ENCODE results near the gene MTF2.
A peak's percentile ranks its signal among the peaks of the same experiment; 100 is the strongest.

DNA sequence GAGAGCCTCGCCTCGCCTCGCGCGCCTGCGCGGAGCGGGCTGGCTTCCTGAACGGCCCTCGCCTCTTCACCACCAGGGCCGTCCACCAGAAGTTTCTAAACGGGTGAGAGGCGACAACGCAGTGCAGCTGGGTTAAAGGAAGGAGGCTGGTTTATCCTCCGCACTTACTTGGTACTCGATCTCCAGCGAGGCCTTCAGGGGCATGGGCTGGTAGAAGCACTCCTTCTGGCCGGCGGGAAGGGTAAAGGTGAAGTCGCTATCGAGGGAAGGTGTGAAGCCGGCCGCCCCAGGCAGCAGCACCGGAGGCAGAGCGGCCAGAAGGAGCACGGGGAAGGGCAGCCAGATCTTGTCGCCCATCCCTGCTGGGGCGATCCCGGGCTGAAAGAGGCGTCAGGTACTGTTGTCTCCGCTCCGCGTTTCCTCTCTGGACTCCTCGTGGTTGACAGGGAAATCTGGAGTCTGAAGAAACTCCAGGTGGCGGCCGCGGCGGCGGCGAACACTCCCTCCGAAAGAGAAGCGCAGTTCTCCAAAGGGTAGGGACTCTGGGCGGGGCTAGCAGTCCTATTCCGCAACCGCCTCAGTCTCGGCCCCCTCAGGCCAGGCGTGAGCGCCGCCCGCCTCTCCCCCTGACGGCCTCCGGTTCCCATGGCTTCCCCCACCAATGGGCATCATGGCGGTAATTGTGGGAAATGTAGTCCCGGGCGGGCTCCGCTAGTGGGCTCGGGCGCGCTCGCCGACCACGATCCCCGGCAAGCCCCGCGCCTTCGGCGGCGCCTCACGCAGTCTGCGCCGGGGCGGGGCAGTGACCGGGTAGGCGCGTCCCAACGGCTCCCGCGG lies 101.0 kb downstream of the MTF2 start, which contains the start of gene TMED5:
- TF ChIP-seq, protein P1, sequence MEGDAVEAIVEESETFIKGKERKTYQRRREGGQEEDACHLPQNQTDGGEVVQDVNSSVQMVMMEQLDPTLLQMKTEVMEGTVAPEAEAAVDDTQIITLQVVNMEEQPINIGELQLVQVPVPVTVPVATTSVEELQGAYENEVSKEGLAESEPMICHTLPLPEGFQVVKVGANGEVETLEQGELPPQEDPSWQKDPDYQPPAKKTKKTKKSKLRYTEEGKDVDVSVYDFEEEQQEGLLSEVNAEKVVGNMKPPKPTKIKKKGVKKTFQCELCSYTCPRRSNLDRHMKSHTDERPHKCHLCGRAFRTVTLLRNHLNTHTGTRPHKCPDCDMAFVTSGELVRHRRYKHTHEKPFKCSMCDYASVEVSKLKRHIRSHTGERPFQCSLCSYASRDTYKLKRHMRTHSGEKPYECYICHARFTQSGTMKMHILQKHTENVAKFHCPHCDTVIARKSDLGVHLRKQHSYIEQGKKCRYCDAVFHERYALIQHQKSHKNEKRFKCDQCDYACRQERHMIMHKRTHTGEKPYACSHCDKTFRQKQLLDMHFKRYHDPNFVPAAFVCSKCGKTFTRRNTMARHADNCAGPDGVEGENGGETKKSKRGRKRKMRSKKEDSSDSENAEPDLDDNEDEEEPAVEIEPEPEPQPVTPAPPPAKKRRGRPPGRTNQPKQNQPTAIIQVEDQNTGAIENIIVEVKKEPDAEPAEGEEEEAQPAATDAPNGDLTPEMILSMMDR (IDR thresholded peaks at IDR 0.05) = peak in 3 of 4 experiments; percentile 40 to 57 (median 46)
- no peak for TF ChIP-seq EP300 (IDR thresholded peaks at IDR 0.05)

Measured in gastroesophageal sphincter (tissue), 3 donors.